ENCODE measurements around the gene ADGRB2. TPM values are rescaled to one million over a fixed set of nuclear protein-coding genes. Genes with fewer than 3 reads are reported as not detected.

ADGRB2 gene
- total RNA-seq, 2 donors from 2014 or later = 14.4 to 19.1 TPM

GRCh38 chr1:31699341-31699891 lies 64.7 kb downstream of the ADGRB2 start:
- no peak overlapping the region for H3K27ac ChIP-seq
- peaks cover 0 to 62% of the 10 kb centered on the region in 2 donors for H3K4me1 ChIP-seq
- no peaks in the 10 kb centered on the region for H3K27me3 ChIP-seq
- H3K9me3 ChIP-seq = no peaks in the 10 kb centered on the region
- peaks cover 8% of the 10 kb centered on the region for H3K36me3 ChIP-seq
- DNase-seq (ENCODE audit: low spot score) = no peak
- H3K4me3 ChIP-seq = no peak overlapping the region
- TF ChIP-seq, protein P1, sequence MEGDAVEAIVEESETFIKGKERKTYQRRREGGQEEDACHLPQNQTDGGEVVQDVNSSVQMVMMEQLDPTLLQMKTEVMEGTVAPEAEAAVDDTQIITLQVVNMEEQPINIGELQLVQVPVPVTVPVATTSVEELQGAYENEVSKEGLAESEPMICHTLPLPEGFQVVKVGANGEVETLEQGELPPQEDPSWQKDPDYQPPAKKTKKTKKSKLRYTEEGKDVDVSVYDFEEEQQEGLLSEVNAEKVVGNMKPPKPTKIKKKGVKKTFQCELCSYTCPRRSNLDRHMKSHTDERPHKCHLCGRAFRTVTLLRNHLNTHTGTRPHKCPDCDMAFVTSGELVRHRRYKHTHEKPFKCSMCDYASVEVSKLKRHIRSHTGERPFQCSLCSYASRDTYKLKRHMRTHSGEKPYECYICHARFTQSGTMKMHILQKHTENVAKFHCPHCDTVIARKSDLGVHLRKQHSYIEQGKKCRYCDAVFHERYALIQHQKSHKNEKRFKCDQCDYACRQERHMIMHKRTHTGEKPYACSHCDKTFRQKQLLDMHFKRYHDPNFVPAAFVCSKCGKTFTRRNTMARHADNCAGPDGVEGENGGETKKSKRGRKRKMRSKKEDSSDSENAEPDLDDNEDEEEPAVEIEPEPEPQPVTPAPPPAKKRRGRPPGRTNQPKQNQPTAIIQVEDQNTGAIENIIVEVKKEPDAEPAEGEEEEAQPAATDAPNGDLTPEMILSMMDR (IDR thresholded peaks at IDR 0.05) = no peak

DNA sequence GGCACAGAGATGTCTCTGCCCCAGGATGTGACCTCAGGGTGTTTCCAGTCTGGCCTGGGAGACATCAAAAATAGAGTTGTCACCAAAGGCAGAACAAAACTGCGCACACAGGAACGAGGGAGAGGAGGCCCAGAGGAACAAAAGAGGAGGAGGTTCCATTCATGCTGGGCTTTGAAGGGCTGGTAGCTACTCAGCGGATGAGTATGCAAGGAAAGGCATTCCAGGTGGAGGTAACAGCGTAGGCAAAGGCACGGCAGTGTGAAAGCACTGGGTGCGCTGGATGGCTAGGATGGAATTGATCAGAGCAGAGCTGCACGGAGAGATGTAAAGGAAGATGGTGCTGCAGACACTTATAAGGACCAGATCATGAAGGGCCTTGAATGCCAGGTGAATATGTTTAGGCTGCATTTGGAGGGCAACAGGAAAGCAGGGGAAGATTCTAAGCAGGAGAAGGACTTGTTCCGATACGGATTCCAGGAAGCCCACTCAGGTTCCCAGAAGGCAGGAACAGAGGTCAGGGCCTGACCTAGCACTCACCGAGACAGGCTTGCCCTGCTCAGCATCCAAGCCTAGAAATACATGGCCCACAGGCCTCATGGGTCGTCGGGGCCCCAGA lies 66.7 kb downstream of the ADGRB2 start:
- H3K9me3 ChIP-seq = no peaks in the 10 kb centered on the region
- DNase-seq (ENCODE audit: low spot score) = no peak
- peaks cover 0 to 42% of the 10 kb centered on the region in 2 donors for H3K4me1 ChIP-seq

GRCh38 chr1:31696242-31696641 lies 67.9 kb downstream of the ADGRB2 start:
- Histone ChIP-seq H3K27me3 (no peaks in the 10 kb centered on the region), H3K4me3 (no peak overlapping the region), H3K27ac (no peak overlapping the region), H3K4me1 (peaks cover 0 to 30% of the 10 kb centered on the region in 2 donors), H3K9me3 (no peaks in the 10 kb centered on the region), H3K36me3 (peaks cover 8% of the 10 kb centered on the region)
- TF ChIP-seq, protein P1 (IDR thresholded peaks at IDR 0.05) = no peak
- no peak for DNase-seq (ENCODE audit: low spot score)

More for the DNA sequence above, 66.7 kb downstream of the ADGRB2 start:
- no peak overlapping the region for H3K27ac ChIP-seq
- TF ChIP-seq, protein P1 (IDR thresholded peaks at IDR 0.05) = no peak
- H3K36me3 ChIP-seq = peaks cover 8% of the 10 kb centered on the region
- H3K27me3 ChIP-seq = no peaks in the 10 kb centered on the region
- no peak overlapping the region for H3K4me3 ChIP-seq

DNA sequence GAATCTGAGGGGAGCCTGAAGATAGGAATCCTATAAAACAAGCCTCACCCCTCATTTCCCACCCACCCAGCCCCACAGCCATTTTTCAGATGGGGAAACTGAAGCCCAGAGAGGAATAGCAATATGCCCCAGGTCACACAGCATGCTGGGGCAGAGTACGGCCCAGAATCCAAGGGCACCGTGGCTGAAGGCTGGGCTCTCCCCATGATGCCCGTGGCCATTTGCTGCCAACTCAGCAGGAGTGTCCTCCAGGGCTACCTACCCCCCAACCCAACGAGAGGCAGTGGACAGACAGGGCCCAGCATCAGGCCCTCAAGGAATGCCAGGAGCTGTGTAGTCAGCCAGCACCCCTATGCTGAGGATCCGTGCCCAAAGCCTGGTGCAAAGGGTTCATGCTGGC lies 68.8 kb downstream of the ADGRB2 start:
- H3K27ac ChIP-seq = no peak overlapping the region
- TF ChIP-seq, protein P1 (IDR thresholded peaks at IDR 0.05) = no peak
- no peaks in the 10 kb centered on the region for H3K27me3 ChIP-seq
- peaks cover 8% of the 10 kb centered on the region for H3K36me3 ChIP-seq
- no peaks in the 10 kb centered on the region for H3K9me3 ChIP-seq
- H3K4me1 ChIP-seq = peaks cover 0 to 21% of the 10 kb centered on the region in 2 donors
- H3K4me3 ChIP-seq = no peak overlapping the region
- no peak for DNase-seq (ENCODE audit: low spot score)

DNA sequence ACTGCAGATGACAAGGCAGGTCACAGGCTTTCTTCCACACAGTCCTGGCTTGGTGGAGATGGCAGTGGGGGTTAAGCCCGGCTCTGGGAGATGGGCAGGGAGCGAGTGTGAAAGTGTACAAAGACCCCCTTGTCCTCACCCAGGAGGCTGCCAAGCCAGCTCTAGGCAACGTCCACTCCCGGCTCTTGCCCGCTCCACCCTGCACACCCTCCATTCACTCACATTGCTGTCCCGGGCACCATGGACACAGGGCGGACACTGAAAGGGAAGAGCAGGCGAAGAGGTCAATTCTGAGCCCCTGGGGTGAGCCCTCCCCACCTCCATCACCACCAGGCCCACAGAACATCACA lies 69.2 kb downstream of the ADGRB2 start:
- Histone ChIP-seq H3K9me3 (no peaks in the 10 kb centered on the region), H3K4me3 (no peak overlapping the region), H3K4me1 (peaks cover 0 to 17% of the 10 kb centered on the region in 2 donors), H3K36me3 (peaks cover 8% of the 10 kb centered on the region), H3K27ac (no peak overlapping the region), H3K27me3 (no peaks in the 10 kb centered on the region)
- DNase-seq (ENCODE audit: low spot score) = no peak
- TF ChIP-seq, protein P1 (IDR thresholded peaks at IDR 0.05) = no peak
